Activated CD4-positive, CD25-positive, alpha-beta regulatory T cell treated with anti-CD3 and anti-CD28 coated beads, Interleukin-2, amount 50 U/mL, for 24 hours (primary cell): ENCODE results near the gene TGM1.
"Not testable (repeated sequence)": the region's sequence is repeated elsewhere in the genome, so short reads cannot be mapped to it uniquely, and the experiment has no call there.

ENCODE experiments used
- ATAC-seq, 2 donors: fragments of 150-1000 bp; cut with Tn5 transposase; one replicate each; pipeline ENCODE4 v1.10.0; 2021; ENCODE audit warnings: mild to moderate bottlenecking in 1 of 2, moderate library complexity in 1 of 2

The TGM1 gene

DNA sequence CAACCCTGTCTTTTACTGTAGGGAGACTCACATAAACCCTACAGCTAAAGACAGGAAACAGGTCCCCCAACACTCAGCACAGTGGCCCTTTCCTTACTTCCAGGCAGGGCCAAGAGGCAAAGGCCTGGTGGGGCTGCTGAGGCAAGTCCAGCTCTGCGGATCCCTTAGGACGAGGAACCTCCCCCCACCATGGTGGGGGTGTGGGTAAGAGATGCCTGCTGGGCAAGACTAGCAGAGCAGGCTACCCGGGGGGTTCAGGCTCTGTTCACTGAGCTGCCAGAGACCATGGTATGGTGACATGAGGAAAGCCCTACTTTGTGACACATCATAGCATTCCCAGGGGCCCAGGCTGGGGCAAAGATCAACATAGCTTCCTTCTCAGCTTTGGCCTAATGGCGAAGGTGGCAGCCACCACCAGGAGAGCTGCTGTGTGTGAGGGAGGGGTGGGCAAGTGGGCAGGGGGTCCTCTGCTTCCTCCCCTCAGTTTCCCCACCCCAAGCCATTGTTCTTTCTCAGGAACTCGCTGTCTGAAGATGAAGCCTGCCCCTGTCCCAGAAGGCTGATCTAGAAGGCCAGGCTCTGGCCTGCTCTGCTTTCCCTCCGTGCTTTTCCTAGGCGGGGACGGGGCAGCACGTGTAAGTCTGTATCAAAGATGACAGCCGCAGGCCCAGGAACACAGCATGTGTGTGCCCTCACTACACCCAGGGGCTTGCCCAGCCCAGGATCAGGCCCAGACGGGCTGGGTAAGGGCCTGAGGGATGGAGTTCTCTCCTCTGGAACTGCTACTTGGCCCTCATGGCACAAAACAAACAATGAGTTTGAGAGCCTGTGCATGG lies 10.5 kb downstream of the TGM1 start:
- no peak for ATAC-seq

DNA sequence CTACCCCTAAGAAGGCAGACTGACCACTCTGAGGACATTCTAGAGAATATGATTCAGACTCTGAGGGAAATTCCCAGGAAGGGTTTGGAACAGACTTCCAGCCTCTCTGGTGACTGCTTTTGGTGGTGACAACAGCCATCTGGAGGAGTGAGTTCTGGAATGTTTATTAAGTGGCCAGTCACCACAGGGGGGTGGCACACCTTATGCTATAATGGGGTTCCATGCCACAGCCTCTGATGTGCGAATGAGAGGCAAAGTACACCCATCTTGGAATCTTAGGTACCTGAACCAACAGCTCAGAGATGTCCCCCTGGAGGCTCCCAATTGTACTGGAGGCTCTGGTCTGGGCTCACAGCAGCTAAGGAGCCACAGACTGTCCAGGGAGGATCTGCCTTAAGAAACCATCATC lies 11.1 kb downstream of the TGM1 start:
- ATAC-seq, result no peak

DNA sequence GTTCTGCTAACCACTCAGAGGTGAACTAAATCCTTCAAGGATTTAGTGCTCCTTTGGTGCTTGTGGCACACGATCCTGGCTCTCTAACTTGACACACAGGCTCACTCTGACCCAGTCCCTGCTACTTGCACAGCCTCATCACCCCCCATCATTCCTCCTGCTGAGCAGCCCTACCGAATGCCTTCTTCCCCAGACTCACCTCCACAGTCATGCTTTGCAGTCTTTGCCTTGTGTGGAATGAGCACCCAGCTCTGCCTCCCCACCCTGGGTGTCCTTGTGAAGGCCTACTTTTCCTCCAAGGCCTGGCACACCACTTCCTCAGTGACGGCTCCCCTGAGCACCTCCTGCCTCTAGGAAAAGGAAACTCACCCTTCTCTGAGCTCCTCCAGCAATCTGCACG lies 12.6 kb downstream of the TGM1 start:
- ATAC-seq, result no peak

DNA sequence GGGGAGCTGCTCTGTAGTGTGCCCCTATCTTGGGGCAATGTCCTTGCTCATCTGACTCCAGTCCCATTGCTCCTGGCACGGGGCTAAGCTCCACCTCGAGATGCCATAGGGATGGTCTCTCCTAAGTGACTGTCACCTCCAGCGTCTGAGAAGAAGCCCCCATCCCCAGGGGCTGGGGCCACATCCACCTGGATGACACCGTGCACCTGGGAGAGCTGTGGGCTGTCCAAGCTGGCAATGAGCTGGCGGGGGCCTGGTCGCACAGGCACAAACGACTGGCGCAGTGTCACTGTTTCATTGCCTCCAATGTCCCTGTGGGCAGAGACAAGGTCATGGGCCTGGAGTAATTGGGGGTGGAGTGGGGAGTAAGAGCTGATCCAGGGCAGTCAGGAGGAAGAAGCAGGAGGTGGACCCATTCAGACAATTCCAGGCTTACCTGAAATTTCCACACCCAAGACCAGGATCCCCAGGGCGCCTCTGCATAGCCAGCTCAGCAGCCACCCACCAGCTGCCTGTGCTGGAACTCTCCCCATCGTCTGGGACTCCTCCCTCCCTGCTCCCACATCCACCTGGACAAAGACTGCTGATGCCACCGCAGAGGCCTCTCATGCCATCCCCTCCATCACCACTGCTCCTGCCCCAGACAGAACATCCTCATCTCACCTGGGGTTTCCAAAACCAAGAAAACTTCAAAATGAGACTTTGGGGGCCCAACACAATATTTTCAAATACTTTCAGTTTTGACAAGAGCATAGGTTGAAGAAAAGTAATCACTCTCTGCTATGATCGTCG lies 13.6 kb downstream of the TGM1 start:
- ATAC-seq, result no peak

DNA sequence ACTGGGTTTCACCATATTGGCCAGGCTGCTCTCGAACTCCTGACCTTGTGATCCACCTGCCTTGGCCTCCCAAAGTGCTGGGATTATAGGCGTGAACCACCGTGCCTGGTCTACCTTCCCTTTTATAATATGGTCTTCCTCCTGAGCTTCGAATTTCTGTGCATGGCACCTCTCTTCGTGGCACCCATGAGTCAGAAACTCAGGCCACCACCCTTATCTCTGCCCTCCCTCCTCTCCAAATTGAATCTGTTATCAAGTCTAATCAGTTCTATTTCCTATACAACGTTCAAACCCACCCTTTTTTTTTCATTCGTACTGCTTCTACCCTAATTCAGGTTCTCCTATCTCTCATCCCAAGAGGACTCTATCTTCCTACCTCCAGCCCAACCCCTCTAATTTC lies 15.6 kb downstream of the TGM1 start:
- ATAC-seq, result no peak

DNA sequence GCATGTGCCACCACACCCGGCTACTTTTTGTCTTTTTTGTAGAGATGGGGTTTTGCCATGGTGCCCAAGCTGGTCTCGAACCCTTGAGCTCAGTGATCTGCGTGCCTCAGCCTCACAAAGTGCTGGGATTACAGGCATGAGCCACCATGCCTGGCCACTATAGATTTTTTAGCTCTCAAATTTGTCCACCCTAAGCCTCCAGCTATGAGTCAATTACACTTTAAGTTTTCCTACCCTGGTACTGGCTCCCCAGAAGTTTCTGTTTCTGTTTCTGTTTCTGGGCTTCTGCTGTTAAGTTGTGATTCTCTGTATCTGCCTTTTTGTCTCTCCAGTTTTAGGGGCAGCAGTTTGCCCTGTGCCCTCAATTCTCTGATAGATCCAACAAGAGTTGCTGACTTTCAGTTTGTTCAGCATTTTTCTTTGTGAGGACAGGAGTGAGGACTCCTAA lies 16.2 kb downstream of the TGM1 start:
- peak; percentile 10 to 25 for ATAC-seq

DNA sequence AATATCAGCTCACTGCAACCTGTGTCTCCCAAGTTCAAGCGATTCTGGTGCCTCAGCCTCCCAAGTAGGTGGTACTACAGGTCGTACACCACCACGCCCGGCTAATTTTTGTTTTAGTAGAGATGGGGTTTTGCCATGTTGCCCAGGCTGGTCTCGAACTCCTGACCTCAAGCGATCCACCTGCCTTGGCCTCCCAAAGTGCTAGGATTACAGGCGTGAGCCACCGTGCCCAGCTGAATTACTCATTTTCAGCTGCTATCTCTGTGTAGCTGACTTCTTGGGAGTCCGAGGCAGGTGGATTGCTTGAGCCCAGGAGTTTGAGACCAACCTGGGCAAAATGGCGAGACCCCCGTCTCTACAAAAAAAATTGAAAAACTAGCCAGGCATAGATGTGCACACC lies 17.6 kb downstream of the TGM1 start:
- not testable (repeated sequence) for ATAC-seq

DNA sequence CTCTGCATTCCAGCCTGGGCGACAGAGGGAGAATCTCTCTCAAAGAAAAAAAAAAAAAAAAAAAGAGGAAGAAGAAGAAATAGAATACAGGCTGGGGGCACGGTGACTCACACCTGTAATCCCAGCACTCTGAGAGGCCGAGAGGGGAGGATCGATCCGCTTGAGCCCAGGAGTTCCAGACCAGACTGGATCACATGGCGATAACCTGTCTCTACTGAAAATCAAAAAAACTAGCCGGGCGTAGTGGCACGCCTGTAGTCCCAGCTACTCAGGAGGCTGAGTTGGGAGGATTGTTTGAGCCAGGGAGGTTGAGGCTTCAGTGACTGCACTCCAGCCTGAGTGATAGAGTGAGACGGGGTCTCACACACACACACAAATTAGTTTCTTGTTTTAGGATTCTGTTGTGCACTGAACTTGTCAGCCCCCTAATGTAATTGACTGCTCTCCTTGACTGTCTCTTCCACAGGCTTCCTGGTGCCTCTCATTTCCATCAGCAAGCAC lies 19.6 kb downstream of the TGM1 start:
- no peak for ATAC-seq

DNA sequence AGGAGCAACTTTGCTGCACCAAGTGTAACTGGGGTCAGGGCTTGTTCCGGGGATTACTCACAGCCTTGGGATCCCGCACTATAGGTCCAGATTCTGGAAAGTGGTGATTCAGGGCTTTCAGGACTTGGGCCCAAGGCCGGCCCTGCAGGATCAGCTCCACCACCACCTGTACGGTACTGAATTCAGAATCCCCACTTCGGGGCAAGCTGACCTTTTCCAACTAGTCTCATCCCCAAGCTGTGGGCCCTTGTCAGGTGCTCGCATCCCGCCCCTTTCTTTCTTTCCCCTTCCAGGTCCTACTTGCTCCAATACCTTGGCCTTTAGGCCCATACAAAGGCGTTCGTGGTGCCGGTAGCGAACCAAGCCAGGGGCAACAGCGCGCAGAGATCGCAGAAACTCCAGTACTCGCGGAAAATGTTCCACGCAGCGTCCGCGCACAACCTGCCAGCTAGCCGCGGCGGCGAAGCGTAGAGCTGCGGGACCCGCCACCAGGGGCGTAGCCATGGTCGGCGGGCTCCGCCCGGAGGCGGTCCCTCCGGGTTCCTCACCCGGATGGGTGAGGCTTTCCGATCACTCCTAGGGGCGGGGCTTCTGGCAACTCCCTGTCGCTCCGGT lies 21.0 kb downstream of the TGM1 start:
- ATAC-seq, result peak; percentile 79 to 84

DNA sequence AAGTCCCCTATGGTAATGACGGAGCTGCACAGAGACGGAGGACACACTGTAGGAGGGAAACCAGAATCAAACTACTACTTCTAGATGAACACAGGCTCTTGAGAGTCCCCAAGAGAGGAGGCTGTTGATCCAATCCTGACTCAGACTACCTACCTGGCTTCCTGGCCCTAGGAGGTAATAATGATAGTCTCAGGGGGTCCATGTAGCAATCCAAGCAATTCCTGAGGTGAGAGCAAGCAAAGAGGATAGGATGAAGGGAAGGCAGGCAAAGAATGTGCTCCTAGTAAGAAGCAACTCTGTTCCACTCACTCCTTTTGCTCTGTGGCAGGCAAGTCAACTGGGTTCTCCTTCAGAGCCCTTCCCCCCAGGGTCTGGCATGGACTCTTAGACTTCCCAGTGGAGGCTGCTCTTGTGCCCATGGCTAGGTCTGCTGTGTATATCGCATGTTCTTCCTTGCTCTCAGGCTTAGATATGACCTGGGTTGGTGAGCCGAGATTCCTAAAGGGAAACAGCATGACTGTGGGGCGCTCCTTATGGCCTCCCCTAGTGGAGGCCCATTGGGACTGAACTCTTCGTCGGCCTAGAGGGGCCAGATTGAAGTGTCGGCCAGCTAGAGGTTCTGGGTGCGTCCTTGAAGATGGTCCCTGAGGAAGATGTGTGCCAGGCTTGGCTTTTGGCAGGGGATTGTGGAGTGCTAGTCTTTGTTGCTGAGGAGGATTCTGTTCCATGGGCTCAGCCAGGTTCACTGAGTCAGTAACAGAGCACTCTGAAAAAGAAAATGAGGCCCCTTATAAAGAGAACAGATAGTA lies 22.7 kb downstream of the TGM1 start:
- ATAC-seq, result no peak

DNA sequence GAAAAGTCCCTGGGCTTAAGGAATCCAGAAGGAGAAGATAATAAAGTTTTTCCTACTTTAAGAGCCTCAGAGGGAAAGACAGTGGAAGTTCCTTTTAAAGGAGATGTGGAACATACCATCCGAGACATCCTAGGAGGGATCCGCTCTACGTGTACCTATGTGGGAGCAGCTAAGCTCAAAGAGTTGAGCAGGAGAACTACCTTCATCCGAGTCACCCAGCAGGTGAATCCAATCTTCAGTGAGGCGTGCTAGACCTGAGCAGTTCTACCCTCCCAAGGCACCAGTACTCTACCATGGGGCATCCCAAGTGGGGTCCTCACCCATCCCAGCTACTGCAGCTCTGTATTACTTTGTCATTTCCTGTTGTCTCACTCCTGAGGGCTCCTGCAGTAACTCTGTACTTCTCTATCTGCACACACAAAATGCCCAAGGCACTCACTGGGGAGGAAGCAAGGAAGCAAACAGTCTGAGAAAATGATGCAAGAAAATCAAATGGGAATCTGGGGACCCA lies 24.4 kb downstream of the TGM1 start:
- ATAC-seq, result no peak

DNA sequence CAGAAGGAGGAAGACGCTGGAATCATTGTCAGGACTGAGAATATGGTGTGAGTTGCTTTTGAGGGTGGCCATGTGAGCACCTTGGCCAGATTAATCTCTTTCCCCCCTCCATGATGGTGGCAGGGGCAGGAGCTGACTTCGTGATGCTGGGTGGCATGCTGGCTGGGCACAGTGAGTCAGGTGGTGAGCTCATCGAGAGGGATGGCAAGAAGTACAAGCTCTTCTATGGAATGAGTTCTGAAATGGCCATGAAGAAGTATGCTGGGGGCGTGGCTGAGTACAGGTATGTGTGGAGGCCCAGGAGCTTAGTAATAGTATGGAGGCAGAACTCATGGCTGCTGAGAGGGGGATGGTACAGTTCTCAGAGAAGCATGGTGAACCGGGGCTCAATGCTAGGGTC lies 24.9 kb downstream of the TGM1 start:
- ATAC-seq, result no peak

DNA sequence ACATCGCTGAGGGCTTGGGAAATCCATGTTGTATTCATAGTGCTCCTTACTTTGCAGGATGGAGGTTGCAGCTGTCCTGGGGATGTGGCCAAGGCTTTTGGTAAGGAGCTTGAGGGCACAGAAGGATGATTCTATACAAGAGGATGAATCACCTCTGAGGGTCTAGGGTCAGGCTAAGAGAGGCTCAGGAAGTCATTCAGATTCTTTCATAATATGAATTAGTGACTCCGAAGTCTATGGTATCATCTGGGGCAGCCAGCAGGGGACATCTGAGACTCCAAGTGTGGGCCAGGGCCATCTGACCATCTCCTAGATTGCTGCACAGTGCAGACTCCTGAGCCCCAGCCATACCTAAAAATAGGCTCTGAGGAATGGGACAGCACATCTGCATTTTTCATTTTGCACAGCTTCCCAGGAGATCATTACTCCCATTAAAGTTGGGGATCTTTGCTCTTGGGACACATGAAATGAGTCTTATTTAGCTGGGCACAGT lies 25.5 kb downstream of the TGM1 start:
- ATAC-seq, result no peak

DNA sequence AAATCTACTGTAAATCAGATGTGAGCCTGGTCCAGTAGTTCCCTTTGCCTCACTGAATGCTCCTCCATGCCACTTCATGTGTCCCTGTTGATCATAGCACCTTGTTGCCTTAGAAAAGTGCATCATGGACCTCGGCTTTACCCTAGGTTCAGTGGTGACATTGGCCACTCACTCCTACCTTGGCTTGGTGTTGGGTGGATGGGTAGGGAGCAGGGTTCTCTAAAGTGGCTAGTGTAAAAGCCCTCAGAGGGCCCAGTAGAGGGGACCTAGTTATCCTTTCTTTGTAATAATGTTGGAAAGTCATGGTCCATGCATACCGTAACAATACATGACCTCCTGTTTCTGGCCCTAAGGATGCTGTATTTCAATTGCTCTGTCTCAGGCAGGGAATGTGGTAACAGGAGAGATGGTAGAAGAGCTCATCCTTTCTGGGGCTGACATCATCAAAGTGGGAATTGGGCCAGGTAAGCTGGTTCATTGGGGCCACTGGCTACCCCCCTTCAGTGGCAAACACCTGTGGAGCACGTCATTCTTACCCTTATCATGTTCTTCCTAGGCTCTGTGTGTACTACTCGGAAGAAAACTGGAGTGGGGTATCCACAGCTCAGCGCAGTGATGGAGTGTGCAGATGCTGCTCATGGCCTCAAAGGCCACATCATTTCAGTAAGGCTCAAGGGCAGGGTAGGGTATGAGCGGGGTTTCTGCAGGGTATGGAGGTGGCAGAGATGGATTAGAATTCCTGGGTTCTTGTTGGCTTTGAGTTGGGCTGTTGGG lies 26.1 kb downstream of the TGM1 start:
- no peak for ATAC-seq

DNA sequence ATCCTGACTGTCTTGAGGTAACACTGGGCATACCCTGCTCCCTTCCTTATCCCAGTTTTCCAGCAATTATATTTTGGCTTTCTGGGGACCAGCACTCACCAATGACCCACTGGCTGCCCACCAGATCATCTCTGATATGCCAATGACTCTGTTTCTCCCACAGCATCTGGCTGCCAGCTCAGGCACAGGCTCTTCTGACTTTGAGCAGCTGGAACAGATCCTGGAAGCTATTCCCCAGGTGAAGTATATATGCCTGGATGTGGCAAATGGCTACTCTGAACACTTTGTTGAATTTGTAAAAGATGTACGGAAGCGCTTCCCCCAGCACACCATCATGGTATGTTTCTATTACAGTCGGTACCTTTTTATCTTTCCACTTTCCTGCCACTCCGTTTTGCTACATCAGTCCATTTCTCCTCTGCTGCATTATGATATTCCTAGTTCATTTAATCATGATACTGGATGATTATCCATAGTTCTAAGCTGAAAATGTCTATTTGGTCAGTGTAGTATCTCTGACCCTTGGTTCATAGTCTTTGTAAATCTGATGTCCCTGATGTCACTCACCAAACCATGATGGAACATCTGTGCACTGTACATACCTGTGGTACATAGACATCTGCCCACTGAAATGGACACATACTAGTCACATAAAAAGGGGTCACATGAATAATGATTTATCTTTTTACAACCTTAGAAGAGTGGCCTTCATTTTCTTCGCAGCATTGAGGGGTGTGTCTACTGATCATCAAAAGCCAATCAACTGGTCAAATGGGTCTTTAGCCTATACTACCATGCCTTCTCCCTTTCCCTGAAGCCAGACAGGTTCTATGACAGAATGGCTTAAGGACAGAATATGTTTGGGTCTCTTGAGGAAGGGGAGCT lies 26.9 kb downstream of the TGM1 start:
- no peak for ATAC-seq

DNA sequence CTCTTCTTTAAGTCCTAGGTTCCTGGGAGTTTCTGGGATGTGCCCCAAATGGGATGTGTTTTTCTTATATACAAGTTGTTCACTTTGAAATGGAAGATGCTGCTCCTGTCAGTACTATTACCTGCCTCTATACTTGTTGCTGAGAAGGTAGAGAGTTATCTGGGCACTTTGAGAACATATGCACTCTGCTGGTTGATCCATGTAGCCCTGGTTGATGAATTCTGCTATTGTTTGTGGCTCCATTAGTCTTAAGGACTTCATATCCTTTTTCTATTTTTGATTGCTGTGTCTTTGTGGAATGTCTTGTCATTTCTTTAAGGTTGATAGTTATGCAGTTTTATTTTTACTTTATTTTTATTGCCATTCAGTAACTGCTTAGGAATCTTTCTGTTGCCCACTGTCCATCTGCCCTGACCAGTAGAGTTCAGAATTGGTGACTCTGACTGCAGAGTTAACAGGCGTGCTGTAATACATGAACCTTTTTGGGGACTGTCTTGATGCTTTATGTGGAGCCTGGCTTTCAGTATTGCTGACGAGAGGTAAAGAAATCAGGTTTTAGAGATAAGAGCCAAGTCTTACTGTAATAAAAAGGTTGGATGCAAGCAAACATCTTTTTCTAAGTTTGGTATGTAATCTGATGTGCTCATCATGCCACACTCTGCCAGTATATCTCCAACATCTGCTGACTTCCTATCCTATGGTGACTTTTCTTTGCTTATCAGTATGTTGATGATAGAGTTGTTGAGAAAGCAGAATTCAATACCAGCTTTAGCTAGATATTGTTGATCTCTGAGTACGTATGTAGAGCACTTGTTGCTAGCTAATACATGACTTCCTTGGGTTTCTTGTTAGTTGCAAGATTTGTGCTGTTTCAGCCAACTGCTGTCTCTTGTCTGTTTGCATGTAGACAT lies 28.6 kb downstream of the TGM1 start:
- ATAC-seq, result no peak

DNA sequence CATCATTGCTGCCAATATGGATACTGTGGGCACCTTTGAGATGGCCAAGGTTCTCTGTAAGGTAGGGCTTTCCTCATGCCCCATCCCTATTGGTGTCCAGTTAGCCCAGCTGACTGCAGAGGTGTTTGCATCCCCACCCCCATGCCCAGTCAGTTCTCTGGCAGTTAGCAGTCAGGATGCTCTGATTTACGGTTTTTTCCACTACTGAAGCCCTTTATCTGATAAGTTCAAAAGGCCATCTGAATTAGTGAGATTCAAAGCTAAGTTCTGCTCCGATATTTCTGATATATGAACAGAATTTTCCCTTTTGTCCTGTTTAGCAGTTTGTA lies 29.5 kb downstream of the TGM1 start:
- no peak for ATAC-seq

DNA sequence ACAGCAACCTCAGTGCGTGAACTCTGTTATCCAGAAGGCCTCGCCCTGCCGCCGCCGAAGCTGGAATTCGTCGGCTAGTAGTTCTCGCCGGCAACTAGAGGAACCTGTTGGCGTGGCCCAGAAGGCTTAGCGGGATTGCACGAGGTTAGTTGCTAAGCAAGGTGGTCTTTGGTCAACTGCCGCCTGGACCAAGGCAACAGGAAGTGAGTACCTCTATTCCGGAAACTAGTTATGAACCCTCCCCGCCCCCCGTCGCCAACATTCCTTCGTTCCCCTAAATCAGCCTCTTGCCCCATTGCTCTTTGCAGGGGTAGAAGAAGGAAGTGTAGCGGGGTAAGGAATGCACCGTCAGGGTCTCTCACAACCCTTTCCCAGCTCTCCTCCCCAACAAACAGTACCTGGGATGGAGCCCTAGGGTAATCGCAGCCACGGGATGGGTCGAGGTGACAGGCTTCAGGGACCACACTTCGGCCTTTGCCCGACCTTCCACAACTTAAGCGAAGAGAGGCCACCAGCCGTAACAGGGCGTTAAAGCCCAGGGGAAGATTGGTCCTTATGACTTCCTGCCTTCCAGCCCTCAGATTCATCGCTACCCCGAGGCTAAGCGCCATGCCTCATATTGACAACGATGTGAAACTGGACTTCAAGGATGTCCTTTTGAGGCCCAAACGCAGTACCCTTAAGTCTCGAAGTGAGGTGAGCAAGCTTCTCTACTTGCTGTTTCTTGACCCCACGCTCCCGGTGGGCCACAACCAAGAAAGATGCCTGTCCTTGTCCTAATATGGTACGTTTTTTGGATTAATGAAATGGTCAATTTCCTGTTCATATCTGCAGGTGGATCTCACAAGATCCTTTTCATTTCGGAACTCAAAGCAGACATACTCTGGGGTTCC lies 30.1 kb downstream of the TGM1 start, which contains the start of gene GMPR2:
Gene GMPR2, plus strand, starts transcription at position 285 of the 893 bp plus-strand sequence. Its CDS starts 325 bp downstream, at position 610.
- peak; percentile 33 to 39 for ATAC-seq
